Suprapubic skin (tissue), 4 donors: ENCODE measurements around the gene MED22. TPM values are rescaled to one million over a fixed set of nuclear protein-coding genes. Genes with fewer than 3 reads are reported as not detected.
A peak's percentile ranks its signal among the peaks of the same experiment; 100 is the strongest.

Experiments used
- DNase-seq, 2 donors: peaks; one replicate each; pipeline ENCODE4 v3.0.0-alpha.2; 2019; ENCODE audit warnings: low spot score in 2 of 2
- H3K27ac ChIP-seq: fragments of 200-600 bp; sonication (generic); one replicate; pipeline ENCODE4 v1.5.1; 2019
- H3K27me3 ChIP-seq: fragments of 200-600 bp; sonication (generic); one replicate; pipeline ENCODE4 v1.5.1; 2019
- H3K36me3 ChIP-seq: fragments of 200-600 bp; sonication (generic); one replicate; pipeline ENCODE4 v1.5.1; 2019
- H3K4me1 ChIP-seq: fragments of 200-600 bp; sonication (generic); one replicate; pipeline ENCODE4 v1.5.1; 2019
- H3K4me3 ChIP-seq: fragments of 200-600 bp; sonication (generic); one replicate; pipeline ENCODE4 v1.5.1; 2019; ENCODE audit warnings: mild to moderate bottlenecking
- H3K9me3 ChIP-seq: fragments of 200-600 bp; sonication (generic); one replicate; pipeline ENCODE4 v1.5.1; 2019
- EP300 ChIP-seq: sonication (generic); formaldehyde crosslinking; IDR thresholded peaks from one replicate; pipeline ENCODE4 v1.6.1; 2017; ENCODE audit warnings: antibody characterized with exemption
- POLR2A ChIP-seq, 2 donors: fragments of 450-650 bp; IDR thresholded peaks; one replicate each; pipeline ENCODE4 v1.6.1; 2017; ENCODE audit warnings: antibody characterized with exemption in 2 of 2, mild to moderate bottlenecking in 2 of 2, moderate library complexity in 2 of 2
- POLR2AphosphoS5 ChIP-seq, 3 donors: sonication (generic); formaldehyde crosslinking; IDR thresholded peaks; one replicate each; pipeline ENCODE4 v1.6.1; 2017; ENCODE audit warnings: antibody characterized with exemption in 3 of 3
- WGBS: methylation state at CpG from one replicate; pipeline ENCODE4 v1.1.5; 2018; 5-methylcytosine and 5-hydroxymethylcytosine counted together
- total RNA-seq, 4 donors: library from RNA; depleted of rRNA; stranded (reverse); fragments of >200 nt; gene quantifications; one replicate each; pipeline ENCODE4 v1.1.0, GENCODE V29; 2016
- TF ChIP-seq, protein P1 (sequence below), 2 donors: fragments of 200-600 bp in 1 of 2; fragments of 450-650 bp in 1 of 2; sonication (generic) in 1 of 2; IDR thresholded peaks; one replicate each; pipeline ENCODE4 v1.5.1; 2016 to 2019; ENCODE audit warnings: antibody characterized with exemption in 2 of 2, mild to moderate bottlenecking in 1 of 2, moderate library complexity in 1 of 2

MED22 gene
- total RNA-seq, 4 donors from 2014 or later = 11.5 to 27.4 (median 18.8) TPM

- Histone ChIP-seq H3K27ac (no peak overlapping the region), H3K9me3 (no peaks in the 10 kb centered on the region), H3K27me3 (no peaks in the 10 kb centered on the region), H3K4me3 (no peak overlapping the region), H3K4me1 (peaks cover 39% of the 10 kb centered on the region), H3K36me3 (peaks cover 65% of the 10 kb centered on the region)
- WGBS = 93% methylated on average over 3 of the region's 12 CpGs
- no peak for DNase-seq
- TF ChIP-seq POLR2AphosphoS5 (IDR thresholded peaks at IDR 0.05) = no peak
- no peak for TF ChIP-seq POLR2A (IDR thresholded peaks at IDR 0.05)
- TF ChIP-seq EP300 = no peak
- TF ChIP-seq, protein P1, sequence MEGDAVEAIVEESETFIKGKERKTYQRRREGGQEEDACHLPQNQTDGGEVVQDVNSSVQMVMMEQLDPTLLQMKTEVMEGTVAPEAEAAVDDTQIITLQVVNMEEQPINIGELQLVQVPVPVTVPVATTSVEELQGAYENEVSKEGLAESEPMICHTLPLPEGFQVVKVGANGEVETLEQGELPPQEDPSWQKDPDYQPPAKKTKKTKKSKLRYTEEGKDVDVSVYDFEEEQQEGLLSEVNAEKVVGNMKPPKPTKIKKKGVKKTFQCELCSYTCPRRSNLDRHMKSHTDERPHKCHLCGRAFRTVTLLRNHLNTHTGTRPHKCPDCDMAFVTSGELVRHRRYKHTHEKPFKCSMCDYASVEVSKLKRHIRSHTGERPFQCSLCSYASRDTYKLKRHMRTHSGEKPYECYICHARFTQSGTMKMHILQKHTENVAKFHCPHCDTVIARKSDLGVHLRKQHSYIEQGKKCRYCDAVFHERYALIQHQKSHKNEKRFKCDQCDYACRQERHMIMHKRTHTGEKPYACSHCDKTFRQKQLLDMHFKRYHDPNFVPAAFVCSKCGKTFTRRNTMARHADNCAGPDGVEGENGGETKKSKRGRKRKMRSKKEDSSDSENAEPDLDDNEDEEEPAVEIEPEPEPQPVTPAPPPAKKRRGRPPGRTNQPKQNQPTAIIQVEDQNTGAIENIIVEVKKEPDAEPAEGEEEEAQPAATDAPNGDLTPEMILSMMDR (IDR thresholded peaks at IDR 0.05) = no peak
These were observed 5.9 kb downstream of the MED22 start for GRCh38 chr9:133342069-133342406.

DNA sequence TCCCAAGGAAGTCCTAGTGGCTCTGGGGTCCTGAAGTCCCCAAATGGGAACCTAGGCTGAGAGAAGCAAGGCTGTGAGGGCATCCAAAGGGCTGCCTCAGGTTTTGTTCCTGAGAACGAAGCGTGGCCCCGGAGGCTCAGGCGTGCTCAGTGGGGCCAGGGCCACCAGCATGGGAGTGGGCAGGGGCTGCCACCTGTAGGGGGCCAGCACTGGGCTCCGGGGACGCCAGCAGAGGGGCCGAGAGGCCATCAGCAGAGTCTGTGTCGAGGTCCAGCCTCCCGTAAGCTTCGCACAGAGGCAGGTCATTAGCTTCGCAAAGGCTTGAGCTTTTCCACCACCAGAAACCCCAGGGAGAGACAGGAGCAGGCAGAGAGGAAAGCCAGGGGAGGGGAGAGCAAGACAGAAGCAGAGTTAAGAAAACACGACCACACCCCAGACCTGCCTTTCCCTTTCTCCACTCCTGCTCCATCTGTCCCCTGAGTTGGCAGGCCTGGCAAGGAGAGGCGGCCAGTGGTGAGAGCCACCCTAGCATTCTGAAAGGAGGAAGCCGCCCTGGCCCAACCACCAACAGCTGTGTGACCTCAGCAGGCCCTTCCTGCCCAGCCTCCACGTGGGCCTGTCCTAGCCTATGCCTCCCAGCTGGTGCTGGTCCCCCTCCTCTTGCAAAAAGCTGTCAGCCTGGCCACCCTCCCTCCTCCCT lies 6.4 kb downstream of the MED22 start:
- peak overlapping the region; percentile 4 for H3K27ac ChIP-seq

GRCh38 chr9:133340916-133341315 lies 7.0 kb downstream of the MED22 start:
- H3K27me3 ChIP-seq = no peaks in the 10 kb centered on the region
- no peak for TF ChIP-seq EP300
- no peak for TF ChIP-seq POLR2A (IDR thresholded peaks at IDR 0.05)
- TF ChIP-seq, protein P1 (IDR thresholded peaks at IDR 0.05) = no peak
- TF ChIP-seq POLR2AphosphoS5 (IDR thresholded peaks at IDR 0.05) = no peak
- DNase-seq = no peak
- H3K4me1 ChIP-seq = peaks cover 37% of the 10 kb centered on the region
- no peaks in the 10 kb centered on the region for H3K9me3 ChIP-seq
- no peak overlapping the region for H3K4me3 ChIP-seq
- no peak overlapping the region for H3K27ac ChIP-seq
- H3K36me3 ChIP-seq = peaks cover 65% of the 10 kb centered on the region
- WGBS = 87% methylated on average over 5 of the region's 13 CpGs

More for the DNA sequence above, 6.4 kb downstream of the MED22 start:
- Histone ChIP-seq H3K4me1 (peaks cover 38% of the 10 kb centered on the region), H3K4me3 (no peak overlapping the region), H3K36me3 (peaks cover 65% of the 10 kb centered on the region), H3K9me3 (no peaks in the 10 kb centered on the region), H3K27me3 (no peaks in the 10 kb centered on the region)
- no peak for TF ChIP-seq EP300
- TF ChIP-seq, protein P1 (IDR thresholded peaks at IDR 0.05) = no peak
- TF ChIP-seq POLR2A (IDR thresholded peaks at IDR 0.05) = no peak
- TF ChIP-seq POLR2AphosphoS5 (IDR thresholded peaks at IDR 0.05) = no peak
- DNase-seq = no peak
- 87% methylated on average over 15 of the region's 15 CpGs for WGBS

- DNase-seq = no peak
- WGBS = 76% methylated on average over 3 of the region's 3 CpGs
- Histone ChIP-seq H3K36me3 (peaks cover 61% of the 10 kb centered on the region), H3K27ac (no peak overlapping the region), H3K27me3 (no peaks in the 10 kb centered on the region), H3K9me3 (no peaks in the 10 kb centered on the region), H3K4me1 (peaks cover 34% of the 10 kb centered on the region), H3K4me3 (no peak overlapping the region)
- TF ChIP-seq POLR2A (IDR thresholded peaks at IDR 0.05) (no peak), EP300 (no peak), POLR2AphosphoS5 (IDR thresholded peaks at IDR 0.05) (no peak)
- TF ChIP-seq, protein P1 (IDR thresholded peaks at IDR 0.05) = no peak
These were observed 7.7 kb downstream of the MED22 start for GRCh38 chr9:133340256-133340655.

DNA sequence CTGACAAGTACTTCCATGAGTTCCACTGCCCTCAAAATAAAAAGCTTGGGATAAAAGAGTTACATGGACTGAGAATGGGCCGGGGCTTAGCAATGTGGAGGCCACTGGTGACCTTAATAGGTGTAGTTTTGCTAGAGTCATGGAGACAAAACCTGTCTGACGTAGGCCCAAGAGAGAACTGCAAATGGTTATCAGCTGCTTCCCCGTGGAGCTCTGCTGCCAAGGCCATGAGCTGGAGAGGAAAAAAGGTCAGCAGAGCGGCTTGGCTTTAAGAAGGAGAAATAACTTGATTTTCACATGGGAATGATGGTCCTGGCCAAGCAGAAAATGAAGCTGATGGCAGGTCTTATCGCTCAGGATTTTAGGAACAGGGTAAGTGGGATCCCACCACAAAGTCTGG lies 8.3 kb downstream of the MED22 start:
- Histone ChIP-seq H3K36me3 (peaks cover 55% of the 10 kb centered on the region), H3K27me3 (no peaks in the 10 kb centered on the region), H3K4me1 (peaks cover 41% of the 10 kb centered on the region), H3K27ac (no peak overlapping the region), H3K4me3 (no peak overlapping the region), H3K9me3 (no peaks in the 10 kb centered on the region)
- DNase-seq = no peak
- no peak for TF ChIP-seq POLR2AphosphoS5 (IDR thresholded peaks at IDR 0.05)
- TF ChIP-seq EP300 = no peak
- TF ChIP-seq, protein P1 (IDR thresholded peaks at IDR 0.05) = no peak
- TF ChIP-seq POLR2A (IDR thresholded peaks at IDR 0.05) = no peak
- WGBS = 78% methylated on average over 5 of the region's 5 CpGs
